ENCODE data around the gene ZMYND8.

- TF ChIP-seq EZH2 (IDR thresholded peaks at IDR 0.05; ENCODE audit: insufficient read depth, poor library complexity, severe bottlenecking) (no peak), EZH2phosphoT487 (IDR thresholded peaks at IDR 0.05; ENCODE audit: insufficient read depth, low read depth) (no peak)
Observed at GRCh38 chr20:47278907-47279348, 77.6 kb downstream of the ZMYND8 start.

Measured in GM23248 (cell line).